Middle frontal gyrus (tissue), 1 donor: ENCODE data around the gene ZNF385B.
"Not testable (repeated sequence)": the region's sequence is repeated elsewhere in the genome, so short reads cannot be mapped to it uniquely, and the experiment has no call there.

Experiments used
- DNase-seq: peaks from one replicate; pipeline ENCODE4 v3.0.0-alpha.2; 2015; ENCODE audit warnings: low spot score; ENCODE audit errors: extremely low spot score

ZNF385B gene

DNA sequence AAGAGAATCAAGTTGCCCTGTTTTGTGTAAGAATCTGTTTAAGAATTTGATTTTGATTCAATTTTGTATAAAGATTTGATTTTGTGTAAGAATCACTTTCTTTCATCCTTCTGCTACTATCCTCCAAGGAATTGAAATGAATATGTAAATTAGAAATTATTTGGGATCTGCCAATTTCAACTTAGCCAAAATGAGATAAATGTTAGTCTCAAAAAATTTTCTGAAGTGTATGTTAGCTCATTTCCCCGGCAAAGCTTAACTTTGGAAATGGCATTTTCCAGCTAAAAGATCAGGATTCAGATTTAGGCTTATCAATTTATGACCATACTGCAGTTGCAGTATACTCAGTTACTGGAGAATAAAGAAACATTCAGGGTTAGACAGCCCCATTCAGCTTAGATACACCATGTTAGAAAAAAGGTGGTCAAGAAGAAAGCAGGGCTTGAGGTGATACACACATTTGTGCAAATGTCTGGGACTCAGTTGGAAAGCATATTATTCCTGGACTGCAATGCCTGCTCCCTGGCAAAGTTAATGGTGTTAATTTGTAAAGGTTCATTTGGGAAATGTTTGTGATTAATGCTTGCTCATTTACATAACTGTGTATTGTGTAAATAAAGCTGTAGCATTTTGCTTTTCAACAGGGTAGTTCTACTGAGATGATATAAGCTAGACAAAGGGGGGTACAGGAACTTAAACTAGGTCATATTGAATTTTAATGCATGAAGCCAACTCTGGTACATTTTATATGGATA lies 349.0 kb downstream of the ZNF385B start:
- no peak for DNase-seq

- no peak for DNase-seq
Measured at GRCh38 chr2:179511105-179511789, 350.2 kb downstream of the ZNF385B start.

GRCh38 chr2:179495315-179495714 lies 366.1 kb downstream of the ZNF385B start:
- no peak for DNase-seq

DNA sequence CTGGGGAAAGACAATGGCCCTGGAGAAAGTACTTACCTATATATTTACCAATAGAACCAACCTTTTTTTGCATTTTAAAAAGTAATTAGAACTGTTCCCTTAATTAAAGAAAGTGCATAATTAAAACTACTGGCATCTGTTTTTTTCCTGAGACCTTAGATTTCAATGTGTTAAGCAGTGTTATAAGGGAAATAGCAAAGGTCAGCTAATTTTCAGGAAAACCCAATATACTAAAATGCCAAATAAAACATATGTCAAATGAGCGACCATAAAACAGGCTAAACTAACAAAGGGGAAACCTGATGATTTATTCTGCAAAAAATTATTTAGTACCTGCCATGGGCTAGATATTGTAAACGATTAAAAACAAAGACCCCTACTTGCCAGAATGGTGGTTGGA lies 372.8 kb downstream of the ZNF385B start:
- DNase-seq: no peak

DNA sequence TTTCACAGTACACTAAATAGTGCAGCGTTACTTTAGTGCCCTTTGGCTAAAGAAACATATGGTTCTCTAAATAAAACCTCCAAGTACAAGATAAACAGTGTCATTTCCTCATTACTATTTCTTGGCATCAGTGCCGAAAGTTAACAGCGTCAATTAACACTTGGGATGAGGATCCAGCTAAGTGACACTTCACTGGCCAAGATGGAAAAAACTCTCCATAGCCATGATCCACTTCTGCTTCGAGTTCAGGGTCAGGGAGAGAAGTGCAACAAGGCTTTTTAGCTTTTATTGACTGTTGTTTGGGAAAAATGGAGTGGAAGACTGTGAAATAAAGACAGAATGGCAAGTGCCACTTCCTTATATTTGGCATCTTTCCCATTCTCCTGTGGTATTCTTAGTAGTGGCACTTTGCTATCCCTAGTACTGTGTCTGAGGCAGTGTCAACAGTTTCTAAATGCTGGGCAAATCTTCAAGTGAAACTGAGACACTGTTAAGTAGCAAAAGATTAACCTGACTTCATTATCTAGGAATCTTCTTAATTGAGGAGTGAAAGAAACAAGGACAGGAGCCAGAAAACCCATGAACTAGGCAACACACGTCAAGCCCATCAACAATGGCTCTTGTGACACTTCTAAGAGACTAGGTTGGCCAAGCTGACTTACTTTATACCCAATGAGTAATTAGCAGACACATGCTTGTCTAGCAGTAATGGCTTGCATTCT lies 374.2 kb downstream of the ZNF385B start:
- DNase-seq: no peak

DNA sequence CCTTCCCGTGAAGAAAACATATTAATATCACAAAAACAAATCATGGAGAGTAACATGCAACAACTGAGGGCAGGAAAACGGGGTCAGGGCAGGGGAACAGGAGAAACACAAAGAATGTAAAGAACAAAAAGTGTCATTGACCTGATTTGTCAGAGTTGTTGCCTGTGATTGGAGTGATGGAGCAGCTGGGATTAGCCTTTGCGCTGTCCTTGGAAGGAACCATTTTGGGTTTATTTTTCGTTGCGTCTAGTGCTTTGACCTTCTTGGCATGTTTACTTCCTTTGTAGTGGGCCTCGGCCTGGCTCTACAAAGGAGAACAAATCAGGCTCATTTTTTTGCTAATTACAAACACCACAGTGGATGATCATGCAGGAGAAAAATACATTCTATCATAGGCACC lies 378.3 kb downstream of the ZNF385B start:
- no peak for DNase-seq

- DNase-seq: no peak
Measured at GRCh38 chr2:179479947-179480346, 381.5 kb downstream of the ZNF385B start.

DNA sequence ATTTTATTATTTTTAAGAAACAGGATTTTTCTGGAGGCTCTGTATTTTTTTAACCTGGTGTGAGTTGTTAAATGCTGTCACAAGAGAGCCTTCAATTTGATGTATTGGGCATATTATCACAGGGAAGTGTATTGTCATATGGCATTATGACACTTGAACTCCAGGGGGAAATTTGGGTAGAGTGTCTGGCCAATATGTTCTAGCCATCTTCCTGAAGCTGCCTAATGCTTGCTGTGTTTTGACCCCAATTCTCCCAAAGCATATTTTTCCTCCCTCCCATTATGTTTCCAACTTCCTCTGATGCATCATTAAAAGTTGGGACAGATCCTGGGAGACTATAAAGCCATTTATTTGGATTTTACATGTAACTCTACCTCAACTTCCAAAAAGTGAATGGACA lies 382.6 kb downstream of the ZNF385B start:
- no peak for DNase-seq

- no peak for DNase-seq
Measured at GRCh38 chr2:179470992-179471391, 390.4 kb downstream of the ZNF385B start.

GRCh38 chr2:179470089-179470488 lies 391.3 kb downstream of the ZNF385B start:
- no peak for DNase-seq

DNA sequence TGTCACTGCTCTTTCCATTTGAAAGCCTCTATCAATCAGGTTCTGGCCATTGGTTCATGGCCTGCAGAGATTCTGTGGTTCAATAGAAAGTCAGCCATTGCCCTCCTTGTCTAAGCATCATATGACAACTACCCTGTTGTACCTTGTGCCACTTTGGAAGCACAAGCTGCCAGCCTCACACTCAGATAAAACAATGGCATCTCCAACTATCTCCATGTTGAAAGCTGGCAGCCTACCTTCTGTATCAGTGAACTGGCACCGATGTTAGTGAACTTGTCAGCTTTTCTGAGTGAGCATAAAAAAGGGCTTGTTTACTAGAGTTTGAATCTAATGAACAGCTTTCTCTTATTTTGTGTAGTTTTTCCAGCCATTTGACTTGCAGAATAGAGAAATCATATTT lies 393.5 kb downstream of the ZNF385B start:
- no peak for DNase-seq

- DNase-seq: no peak
Measured at GRCh38 chr2:179467111-179467510, 394.3 kb downstream of the ZNF385B start.

GRCh38 chr2:179461420-179461819 lies 400.0 kb downstream of the ZNF385B start:
- DNase-seq: no peak

GRCh38 chr2:179460181-179460929 lies 401.1 kb downstream of the ZNF385B start:
- no peak for DNase-seq

GRCh38 chr2:179458113-179458512 lies 403.3 kb downstream of the ZNF385B start:
- not testable (repeated sequence) for DNase-seq

- DNase-seq: no peak
Measured at GRCh38 chr2:179455824-179456223, 405.6 kb downstream of the ZNF385B start.

DNA sequence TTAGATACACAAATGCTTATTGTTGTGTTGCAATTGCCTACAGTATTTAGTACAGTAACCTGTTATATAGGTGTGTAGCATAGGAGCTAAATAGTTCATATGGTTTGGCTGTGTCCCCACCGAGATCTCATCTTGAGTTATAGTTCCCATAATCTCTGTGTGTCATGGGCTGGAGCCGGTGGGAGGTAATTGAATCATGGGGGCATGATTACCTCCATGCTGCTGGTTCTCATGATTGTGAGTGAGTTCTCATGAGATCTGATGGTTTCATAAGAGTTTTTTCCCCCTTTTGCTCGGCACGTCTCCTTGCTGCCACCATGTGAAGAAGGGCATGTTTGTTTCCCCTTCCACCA lies 406.3 kb downstream of the ZNF385B start:
- DNase-seq: no peak

- DNase-seq: no peak
Measured at GRCh38 chr2:179454443-179455171, 406.8 kb downstream of the ZNF385B start.

DNA sequence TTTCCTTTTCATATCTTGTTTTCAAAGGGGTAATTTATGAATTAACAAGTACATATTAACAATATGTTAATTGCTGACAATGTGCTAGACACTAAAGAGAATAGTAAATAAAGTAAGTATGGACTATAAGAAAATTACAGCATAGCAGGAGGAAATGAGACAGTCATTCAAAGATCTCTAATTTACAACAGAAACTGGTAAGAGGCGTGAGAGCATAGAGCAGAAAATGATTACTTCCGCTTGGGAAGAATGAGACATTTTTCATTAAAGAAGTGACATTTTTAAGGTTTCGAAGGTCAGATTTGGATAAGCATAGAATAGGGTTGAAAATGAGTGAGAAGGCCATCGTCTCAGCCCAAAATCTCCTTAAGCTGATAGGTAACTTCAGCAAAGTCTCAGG lies 412.4 kb downstream of the ZNF385B start:
- DNase-seq: no peak

GRCh38 chr2:179447839-179448447 lies 413.5 kb downstream of the ZNF385B start:
- DNase-seq: no peak

DNA sequence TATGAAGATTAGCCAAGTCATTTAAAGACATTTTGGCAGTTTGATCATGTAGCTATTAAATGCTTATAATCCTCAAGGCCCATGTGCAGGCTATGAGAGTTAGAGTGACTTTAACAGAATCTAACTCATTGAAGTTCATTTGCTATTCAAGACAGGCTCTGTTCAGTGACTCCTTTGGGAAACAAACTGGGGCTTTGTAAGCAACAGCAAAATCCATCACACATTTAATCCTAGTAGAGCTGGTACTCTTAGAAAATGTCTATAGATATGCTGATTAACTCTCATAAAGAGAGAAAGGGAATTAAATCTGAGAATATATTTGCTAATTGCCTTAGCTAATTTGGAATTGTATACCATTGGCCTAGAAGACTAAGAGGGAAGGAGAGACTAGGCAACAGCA lies 414.0 kb downstream of the ZNF385B start:
- DNase-seq: no peak
